Right lobe of liver (tissue), 6 donors: ENCODE results near the gene CYYR1. TPM values are rescaled to one million over a fixed set of nuclear protein-coding genes. Genes with fewer than 3 reads are reported as not detected.

Experiments used
- ATAC-seq, 4 donors: fragments of 200-7000 bp; cut with Tn5 transposase; one replicate each; pipeline ENCODE4 v1.9.1; 2020; ENCODE audit warnings: mild to moderate bottlenecking in 4 of 4, moderate library complexity in 4 of 4
- DNase-seq, 3 donors: peaks; one replicate each; pipeline ENCODE4 v3.0.0-alpha.2; 2020
- H3K27ac ChIP-seq, 3 donors: fragments of 200-600 bp; one replicate each; pipeline ENCODE4 v1.8.0; 2022
- H3K27me3 ChIP-seq, 2 donors: fragments of 200-600 bp; one replicate each; pipeline ENCODE4 v1.8.0; 2022
- H3K36me3 ChIP-seq, 4 donors: fragments of 200-600 bp; sonication (generic) in 1 of 4; one replicate each; pipeline versions ENCODE4 v1.5.1 to v1.8.0; 2017 to 2022; ENCODE audit warnings: control low read depth in 1 of 4
- H3K4me1 ChIP-seq, 4 donors: fragments of 200-600 bp; sonication (generic) in 1 of 4; one replicate each; pipeline versions ENCODE4 v1.5.1 to v1.8.0; 2017 to 2022; ENCODE audit warnings: control low read depth in 1 of 4
- H3K4me3 ChIP-seq, 3 donors: fragments of 200-600 bp; one replicate each; pipeline ENCODE4 v1.8.0; 2022
- H3K9me3 ChIP-seq, 4 donors: fragments of 200-600 bp; sonication (generic) in 1 of 4; one replicate each; pipeline versions ENCODE4 v1.5.1 to v1.8.0; 2017 to 2022; ENCODE audit warnings: control low read depth in 1 of 4
- POLR2A ChIP-seq: fragments of 450-650 bp; IDR thresholded peaks from one replicate; pipeline ENCODE4 v1.6.1; 2017; ENCODE audit warnings: antibody characterized with exemption, mild to moderate bottlenecking
- WGBS: methylation state at CpG from one replicate; pipeline ENCODE4 v1.1.6; 2018; ENCODE audit warnings: low coverage, low lambda C conversion rate; ENCODE audit not compliant: insufficient coverage; ENCODE audit errors: missing lambda C conversion rate; 5-methylcytosine and 5-hydroxymethylcytosine counted together
- intact Hi-C, 2 donors: fragments of 100-400 bp; cut with DNase I; formaldehyde crosslinking; loops; one replicate each; pipeline versions ENCODE4 v1.11.2 to v1.14.1; 2022
- total RNA-seq, 6 experiments: library from RNA; depleted of rRNA in 2 of 6; stranded (reverse); fragments of >200 nt in 2 of 6; fragmentation: NEBNext Ultra II Directional in 3 of 6; extraction: Animal tissue kit (Norgen Biotek cat#: 25700) in 3 of 6; gene quantifications; one replicate each; pipeline versions ENCODE4 v1.1.0 to v1.2.4, GENCODE V29; 2016 to 2023
- TF ChIP-seq, protein P1 (sequence below), 4 donors: fragments of 200-600 bp in 3 of 4; fragments of 450-650 bp in 1 of 4; IDR thresholded peaks; one replicate each; pipeline versions ENCODE4 v1.5.1 to v1.8.0; 2016 to 2022; ENCODE audit warnings: antibody characterized with exemption in 4 of 4, mild to moderate bottlenecking in 2 of 4
- donor health status: DM: no; HTN: yes; CAD: no.
- donor health status: DM: no; HTN: no; CAD: no.
- donor health status: DM: no; HTN: no; CAD: no.
- donor health status: DM: no; HTN: yes; CAD: no.
- donor health status: DM: no; HTN: yes; CAD: no.

The CYYR1 gene
- total RNA-seq, 6 experiments from 2014 or later, result 1.4 to 3.3 (median 2.0) TPM

DNA sequence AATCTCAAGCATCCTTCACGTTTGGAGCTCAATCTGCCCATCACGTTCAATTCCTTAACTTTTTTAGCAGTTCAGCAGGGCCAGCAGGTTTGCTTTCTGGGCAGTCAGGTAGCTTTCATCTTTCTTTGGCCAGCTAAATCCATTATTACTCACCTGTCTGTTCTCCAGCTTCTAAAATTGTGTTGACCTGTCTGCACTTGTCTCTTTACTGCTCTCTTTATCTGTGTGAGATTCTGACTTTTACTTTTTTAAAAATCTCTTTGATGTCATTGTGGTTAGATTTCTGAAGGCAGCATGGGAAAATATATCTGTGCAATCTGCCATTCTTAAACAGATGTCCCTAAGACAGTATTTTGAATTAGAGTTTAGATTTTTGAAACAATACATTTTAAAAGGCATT, 24.9 kb upstream of the CYYR1 start:
- DNase-seq (no peak), ATAC-seq (no peak)
- TF ChIP-seq, protein P1, sequence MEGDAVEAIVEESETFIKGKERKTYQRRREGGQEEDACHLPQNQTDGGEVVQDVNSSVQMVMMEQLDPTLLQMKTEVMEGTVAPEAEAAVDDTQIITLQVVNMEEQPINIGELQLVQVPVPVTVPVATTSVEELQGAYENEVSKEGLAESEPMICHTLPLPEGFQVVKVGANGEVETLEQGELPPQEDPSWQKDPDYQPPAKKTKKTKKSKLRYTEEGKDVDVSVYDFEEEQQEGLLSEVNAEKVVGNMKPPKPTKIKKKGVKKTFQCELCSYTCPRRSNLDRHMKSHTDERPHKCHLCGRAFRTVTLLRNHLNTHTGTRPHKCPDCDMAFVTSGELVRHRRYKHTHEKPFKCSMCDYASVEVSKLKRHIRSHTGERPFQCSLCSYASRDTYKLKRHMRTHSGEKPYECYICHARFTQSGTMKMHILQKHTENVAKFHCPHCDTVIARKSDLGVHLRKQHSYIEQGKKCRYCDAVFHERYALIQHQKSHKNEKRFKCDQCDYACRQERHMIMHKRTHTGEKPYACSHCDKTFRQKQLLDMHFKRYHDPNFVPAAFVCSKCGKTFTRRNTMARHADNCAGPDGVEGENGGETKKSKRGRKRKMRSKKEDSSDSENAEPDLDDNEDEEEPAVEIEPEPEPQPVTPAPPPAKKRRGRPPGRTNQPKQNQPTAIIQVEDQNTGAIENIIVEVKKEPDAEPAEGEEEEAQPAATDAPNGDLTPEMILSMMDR (IDR thresholded peaks at IDR 0.05), result no peak
- TF ChIP-seq POLR2A, result no peak
- intact Hi-C loops, result no loop called here
- Histone ChIP-seq H3K9me3 (no peaks in the 10 kb centered on the region), H3K27ac (no peak overlapping the region), H3K36me3 (no peaks in the 10 kb centered on the region), H3K4me3 (no peak overlapping the region), H3K27me3 (no peaks in the 10 kb centered on the region), H3K4me1 (no peaks in the 10 kb centered on the region)
- WGBS, result 33% methylated on average over 2 of the region's 2 CpGs

DNA sequence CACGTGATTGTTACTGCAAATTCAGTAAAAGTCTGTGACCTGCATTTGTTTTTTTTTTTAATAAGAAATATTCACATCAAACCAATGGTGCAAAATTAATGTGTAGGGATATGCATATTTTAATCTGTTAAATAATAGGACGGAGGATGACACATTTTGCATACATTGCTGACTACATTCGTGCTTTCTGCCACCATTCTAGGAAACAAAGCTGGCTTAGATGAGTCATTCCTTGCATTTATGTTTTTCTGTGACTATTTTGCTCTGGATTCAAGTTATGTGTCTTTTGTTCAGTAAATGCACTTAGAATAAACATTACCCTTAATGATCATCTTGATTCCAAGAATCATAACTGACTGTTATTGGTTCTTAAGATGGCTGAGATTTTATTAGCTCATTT, 23.9 kb upstream of the CYYR1 start:
- intact Hi-C loops, result no loop called here
- Histone ChIP-seq H3K27ac (no peak overlapping the region), H3K9me3 (no peaks in the 10 kb centered on the region), H3K4me1 (no peaks in the 10 kb centered on the region), H3K4me3 (no peak overlapping the region), H3K27me3 (no peaks in the 10 kb centered on the region), H3K36me3 (no peaks in the 10 kb centered on the region)
- WGBS, result 45% methylated on average over 3 of the region's 3 CpGs
- TF ChIP-seq, protein P1 (IDR thresholded peaks at IDR 0.05), result no peak
- TF ChIP-seq POLR2A, result no peak
- no peak for ATAC-seq
- DNase-seq, result no peak

DNA sequence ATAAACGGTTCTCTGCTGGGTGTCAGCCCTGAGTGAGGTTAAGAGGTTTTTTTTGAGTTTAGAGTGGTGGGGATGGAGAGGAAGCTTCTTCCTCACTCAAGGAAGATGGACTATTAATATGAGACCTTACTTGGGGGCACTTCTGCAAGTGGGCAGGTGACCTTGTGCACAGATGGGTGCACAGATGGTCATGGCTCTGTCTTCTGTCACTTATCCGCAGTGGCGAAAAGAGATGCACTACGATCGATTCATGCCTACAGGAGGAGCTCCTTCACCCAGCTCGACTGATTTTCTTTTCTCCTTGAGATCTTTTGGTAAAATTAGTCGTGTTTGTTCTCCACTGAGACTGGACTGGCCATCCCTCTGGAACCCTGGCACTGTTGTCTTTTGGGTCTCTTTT, 22.9 kb upstream of the CYYR1 start:
- intact Hi-C loops, result no loop called here
- 53% methylated on average over 7 of the region's 7 CpGs for WGBS
- TF ChIP-seq, protein P1 (IDR thresholded peaks at IDR 0.05), result no peak
- TF ChIP-seq POLR2A, result no peak

DNA sequence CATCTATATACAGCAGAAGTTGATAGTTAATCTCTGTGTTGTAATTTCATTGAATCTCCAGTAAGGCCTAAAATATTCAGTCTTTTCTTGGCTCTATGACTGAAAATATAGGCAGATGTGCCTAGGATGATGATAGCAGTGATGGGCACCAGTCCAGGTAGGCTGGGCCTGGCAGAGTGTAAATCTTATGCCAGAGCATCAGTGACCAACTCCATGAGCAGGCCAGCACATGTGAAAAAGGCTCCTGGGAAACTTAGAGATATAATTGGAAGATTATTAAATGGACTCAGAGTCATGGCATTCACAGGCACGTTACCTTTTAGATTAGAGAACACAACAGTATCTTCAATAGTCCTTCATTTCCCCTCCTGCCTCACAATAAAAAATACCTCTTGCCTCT, 20.7 kb upstream of the CYYR1 start:
- no peaks in the 10 kb centered on the region for H3K4me1 ChIP-seq
- no peaks in the 10 kb centered on the region for H3K9me3 ChIP-seq
- ATAC-seq (no peak), DNase-seq (no peak)
- H3K36me3 ChIP-seq, result no peaks in the 10 kb centered on the region
- intact Hi-C loops, result no loop called here
- 44% methylated on average over 1 of the region's 1 CpG for WGBS
- no peak overlapping the region for H3K27ac ChIP-seq
- H3K27me3 ChIP-seq, result no peaks in the 10 kb centered on the region
- H3K4me3 ChIP-seq, result no peak overlapping the region
- no peak for TF ChIP-seq POLR2A
- TF ChIP-seq, protein P1 (IDR thresholded peaks at IDR 0.05), result no peak

More for the DNA sequence above, 22.9 kb upstream of the CYYR1 start:
- Histone ChIP-seq H3K4me1 (no peaks in the 10 kb centered on the region), H3K4me3 (no peak overlapping the region), H3K27me3 (no peaks in the 10 kb centered on the region), H3K36me3 (no peaks in the 10 kb centered on the region), H3K27ac (no peak overlapping the region), H3K9me3 (no peaks in the 10 kb centered on the region)
- ATAC-seq (no peak), DNase-seq (no peak)

DNA sequence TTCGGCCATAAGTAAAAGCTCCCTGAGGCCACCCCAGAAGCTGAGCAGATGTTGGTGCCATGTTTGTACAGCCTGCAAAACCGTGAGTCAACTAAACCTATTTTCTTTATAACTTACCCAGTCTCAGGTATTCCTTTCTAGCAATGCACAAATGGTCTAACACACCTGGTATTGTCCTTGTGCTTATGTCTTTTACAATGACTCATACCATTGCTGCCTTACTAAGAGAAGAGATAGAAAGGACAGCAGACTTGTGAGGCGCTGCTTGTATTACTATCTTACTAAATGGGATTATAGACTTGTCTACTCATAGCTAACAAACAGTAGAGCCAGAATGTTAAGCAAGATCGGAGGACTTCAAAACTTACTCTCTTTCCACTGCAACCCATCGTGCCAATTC, 18.5 kb upstream of the CYYR1 start:
- DNase-seq (no peak), ATAC-seq (no peak)
- TF ChIP-seq, protein P1 (IDR thresholded peaks at IDR 0.05), result no peak
- no peak for TF ChIP-seq POLR2A
- intact Hi-C loops, result no loop called here
- no peak overlapping the region for H3K27ac ChIP-seq
- H3K4me3 ChIP-seq, result no peak overlapping the region
- H3K4me1 ChIP-seq, result no peaks in the 10 kb centered on the region
- H3K36me3 ChIP-seq, result no peaks in the 10 kb centered on the region
- WGBS, result 65% methylated on average over 5 of the region's 5 CpGs
- no peaks in the 10 kb centered on the region for H3K9me3 ChIP-seq
- H3K27me3 ChIP-seq, result no peaks in the 10 kb centered on the region
